Activated effector memory CD4-positive, alpha-beta T cell treated with anti-CD3 and anti-CD28 coated beads, Interleukin-2, amount 50 U/mL, for 16 hours (primary cell): Measurements from ENCODE around the gene LRRC32.
"Not testable (repeated sequence)": the region's sequence is repeated elsewhere in the genome, so short reads cannot be mapped to it uniquely, and the experiment has no call there.

Source experiments
- DNase-seq: peaks from one replicate; pipeline ENCODE4 v3.0.0-alpha.2; 2020

Gene LRRC32

DNA sequence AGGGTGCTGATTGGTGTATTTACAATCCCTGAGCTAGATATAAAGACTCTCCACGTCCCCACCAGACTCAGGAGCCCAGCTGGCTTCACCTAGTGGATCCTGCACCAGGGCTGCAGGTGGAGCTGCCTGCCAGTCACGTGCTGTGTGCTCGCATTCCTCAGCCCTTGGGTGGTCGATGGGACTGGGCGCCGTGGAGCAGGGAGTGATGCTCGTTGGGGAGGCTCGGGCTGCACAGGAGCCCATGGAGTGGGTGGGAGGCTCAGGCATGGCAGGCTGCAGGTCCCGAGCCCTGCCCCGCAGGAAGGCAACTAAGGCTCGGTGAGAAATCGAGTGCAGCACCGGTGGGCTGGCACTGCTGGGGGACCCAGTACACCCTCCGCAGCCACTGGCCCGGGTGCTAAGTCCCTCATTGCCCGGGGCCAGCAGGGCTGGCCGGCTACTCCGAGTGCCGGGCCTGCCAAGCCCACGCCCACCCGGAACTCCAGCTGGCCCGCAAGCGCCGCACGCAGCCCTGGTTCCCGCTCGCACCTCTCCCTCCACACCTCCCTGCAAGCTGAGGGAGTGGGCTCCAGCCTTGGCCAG is 61.6 kb downstream of the LRRC32 start:
- DNase-seq: not testable (repeated sequence)

DNA sequence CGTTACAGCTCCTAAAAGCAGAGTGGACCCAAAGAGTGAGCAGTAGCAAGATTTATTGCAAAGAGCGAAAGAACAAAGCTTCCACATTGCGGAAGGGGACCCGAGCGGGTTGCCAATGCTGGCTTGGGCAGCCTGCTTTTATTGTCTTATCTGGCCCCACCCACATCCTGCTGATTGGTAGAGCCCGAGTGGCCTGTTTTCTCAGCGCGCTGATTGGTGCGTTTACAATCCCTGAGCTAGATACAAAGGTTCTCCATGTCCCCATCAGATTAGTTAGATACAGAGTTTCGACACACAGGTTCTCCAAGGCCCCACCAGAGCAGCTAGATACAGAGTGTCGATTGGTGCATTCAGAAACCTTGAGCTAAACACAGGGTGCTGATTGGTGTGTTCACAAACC is 62.3 kb downstream of the LRRC32 start:
- not testable (repeated sequence) for DNase-seq
